ENCODE measurements around the gene DUSP1. TPM values are rescaled to one million over a fixed set of nuclear protein-coding genes. Genes with fewer than 3 reads are reported as not detected.

Gene DUSP1
- total and polyA plus RNA-seq, 9 of the 15 experiments (the other 6 are each of a cell fraction or from before 2014, with no cell fraction given) = 2.1 to 14.2 (median 8.5) TPM

GRCh38 chr5:172816925-172817562, 46.0 kb upstream of the DUSP1 start (continued):
- no peak for TF ChIP-seq KLF6 (CRISPR knock-in tag; IDR thresholded peaks at IDR 0.05; ENCODE audit: borderline replicate concordance)
- TF ChIP-seq BRCA1 (IDR thresholded peaks at IDR 0.05) = no peak
- no peak for TF ChIP-seq BRCA1 (CRISPR knock-in tag; IDR thresholded peaks at IDR 0.05)
- no peak for TF ChIP-seq GTF2E2 (tag; IDR thresholded peaks at IDR 0.05)
- no peak for TF ChIP-seq RBM39 (optimal IDR thresholded peaks at IDR 0.05; ENCODE audit: low read depth, low read length)
- no peak for TF ChIP-seq ZC3H4 (CRISPR knock-in tag; IDR thresholded peaks at IDR 0.05; ENCODE audit: borderline replicate concordance)
- TF ChIP-seq ESRRA (IDR thresholded peaks at IDR 0.05; ENCODE audit: borderline replicate concordance, low read depth) = no peak
- no peak for TF ChIP-seq PHB (CRISPR knock-in tag; IDR thresholded peaks at IDR 0.05)
- no peak for TF ChIP-seq ELK3 (CRISPR knock-in tag; IDR thresholded peaks at IDR 0.05)
- no peak for TF ChIP-seq HMGN3 (IDR thresholded peaks at IDR 0.05; ENCODE audit: borderline replicate concordance, extremely low read depth, insufficient read length, low read depth, low read length)
- no peak for TF ChIP-seq ZNF184 (CRISPR knock-in tag; IDR thresholded peaks at IDR 0.05)
- TF ChIP-seq LCOR (CRISPR knock-in tag; IDR thresholded peaks at IDR 0.05) = no peak
- TF ChIP-seq RFX5 (IDR thresholded peaks at IDR 0.05; ENCODE audit: low read depth, low read length) = no peak
- no peak for TF ChIP-seq PRPF4 (IDR thresholded peaks at IDR 0.05; ENCODE audit: insufficient read depth, low read depth, low read length, poor library complexity, severe bottlenecking)
- no peak for TF ChIP-seq ZKSCAN1 (IDR thresholded peaks at IDR 0.05; ENCODE audit: low read depth, low read length)
- TF ChIP-seq ZNF277 (CRISPR knock-in tag; IDR thresholded peaks at IDR 0.05; ENCODE audit: borderline replicate concordance) = no peak
- TF ChIP-seq NUFIP1 (IDR thresholded peaks at IDR 0.05; ENCODE audit: partially characterized antibody) = no peak
- no peak for TF ChIP-seq TARDBP (IDR thresholded peaks at IDR 0.05)
- 0 out of 3 replicates have a peak, but pooled peaks of 1 of the 2 experiments have one; percentile 45 for TF ChIP-seq CBX3 (IDR thresholded peaks at IDR 0.05; ENCODE audit: borderline replicate concordance in 1 of 2, low read length in 2 of 2)
- no peak for TF ChIP-seq L3MBTL2 (IDR thresholded peaks at IDR 0.05)
- TF ChIP-seq GABPA (tag; conservative IDR thresholded peaks at IDR 0.05; ENCODE audit: low read depth) = no peak
- no peak for TF ChIP-seq UBTF (IDR thresholded peaks at IDR 0.05; ENCODE audit: borderline replicate concordance in 1 of 2, low read depth in 2 of 2, low read length in 2 of 2)
- no peak for TF ChIP-seq THAP12 (CRISPR knock-in tag; IDR thresholded peaks at IDR 0.05)
